SH-SY5Y (cell line): ENCODE results near the gene HSD17B12.

Experiments used
- GATA2 ChIP-seq: IDR thresholded peaks from 2 replicates; pipeline ENCODE4 v1.6.1; 2011; ENCODE audit warnings: mild to moderate bottlenecking, low read depth, low read length
- GATA3 ChIP-seq: IDR thresholded peaks from 2 replicates; pipeline ENCODE4 v1.6.1; 2011; ENCODE audit warnings: low read depth, mild to moderate bottlenecking, low read length, moderate library complexity

DNA sequence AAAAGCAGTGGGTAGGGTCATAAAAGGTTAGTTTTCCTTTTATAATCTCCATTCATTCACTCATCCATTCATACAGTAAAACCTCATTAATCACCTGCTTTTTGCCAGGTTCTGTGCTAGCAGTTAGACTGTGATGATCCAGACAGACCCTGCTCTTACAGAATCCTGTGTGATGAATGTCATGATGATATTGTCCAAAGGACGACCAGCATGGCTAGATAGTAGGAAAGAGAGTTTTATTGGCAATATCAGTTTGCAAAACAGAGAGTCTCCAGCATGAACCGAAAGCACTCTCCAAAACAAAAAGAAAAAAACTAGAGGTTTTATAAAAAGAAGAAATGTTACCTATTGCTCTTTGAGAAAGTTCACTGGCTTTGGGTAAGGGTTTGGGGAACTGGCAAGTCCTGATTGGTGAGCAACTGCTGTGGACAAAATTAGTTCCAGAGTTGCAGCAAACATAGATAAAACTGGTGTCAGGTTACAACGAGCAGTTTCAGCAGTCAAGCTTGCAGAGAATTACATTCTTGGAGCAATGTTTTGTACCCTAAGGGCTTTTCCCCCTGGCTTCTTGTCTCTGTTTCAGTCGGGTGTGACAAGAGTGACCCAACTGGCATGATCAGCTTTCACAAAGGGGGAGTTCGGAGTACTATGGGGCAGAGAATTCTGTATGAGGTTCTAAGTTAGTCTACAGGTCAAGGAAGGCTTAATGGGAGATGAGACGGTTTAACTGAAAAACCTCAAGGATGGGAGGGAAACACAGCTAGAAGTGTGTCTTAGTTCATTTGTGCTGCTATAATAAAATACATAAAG, 58.3 kb downstream of the HSD17B12 start:
- TF ChIP-seq GATA2 (no peak), GATA3 (no peak)
